Heart left ventricle (tissue), 13 donors: ENCODE results near the gene VDR.

Experiments used
- POLR2A ChIP-seq, 2 donors: fragments of 450-650 bp; IDR thresholded peaks; one replicate each; pipeline ENCODE4 v1.6.1; 2017; ENCODE audit warnings: antibody characterized with exemption in 2 of 2, mild to moderate bottlenecking in 2 of 2, moderate library complexity in 2 of 2
- TF ChIP-seq, protein P1 (sequence below), 12 donors: fragments of 200-600 bp; sonication (generic) in 4 of 12; IDR thresholded peaks; one replicate each; pipeline versions ENCODE4 v1.5.0 to v1.8.0; 2018 to 2022; ENCODE audit warnings: antibody characterized with exemption in 12 of 12, mild to moderate bottlenecking in 5 of 12
- donor health status: ischemic (EF 13 %, LVEDD 7.1; RV severe dilation, severe dysfunction).
- donor health status: DM: no; HTN: yes; CAD: no.
- donor health status: DM: no; HTN: no; CAD: no.
- donor health status: ischemic (EF 25% LVEDD 6.9; RV normal size, moderate dysfunction).
- donor health status: ischemic (EF 25% LVEDD 5.7; RV mildly dilated, moderate dysfunction).
- donor health status: ischemic (EF 35%, LVEDD 5.7; RV mildly dilated, moderate dysfunction).
- donor health status: nonischemic (EF 11% LVEDD 7.7; RV severe dilation, severe dysfunction).
- donor health status: DM: yes; HTN: yes; CAD: no.
- donor health status: PGD.
- donor health status: ischemic (EF 29% LVEDD 5.4; RV normal size, mild dysfunction).
- donor health status: nonischemic (EF 23%, LVEDD 6.1; RV moderate dilation, normal function).

DNA sequence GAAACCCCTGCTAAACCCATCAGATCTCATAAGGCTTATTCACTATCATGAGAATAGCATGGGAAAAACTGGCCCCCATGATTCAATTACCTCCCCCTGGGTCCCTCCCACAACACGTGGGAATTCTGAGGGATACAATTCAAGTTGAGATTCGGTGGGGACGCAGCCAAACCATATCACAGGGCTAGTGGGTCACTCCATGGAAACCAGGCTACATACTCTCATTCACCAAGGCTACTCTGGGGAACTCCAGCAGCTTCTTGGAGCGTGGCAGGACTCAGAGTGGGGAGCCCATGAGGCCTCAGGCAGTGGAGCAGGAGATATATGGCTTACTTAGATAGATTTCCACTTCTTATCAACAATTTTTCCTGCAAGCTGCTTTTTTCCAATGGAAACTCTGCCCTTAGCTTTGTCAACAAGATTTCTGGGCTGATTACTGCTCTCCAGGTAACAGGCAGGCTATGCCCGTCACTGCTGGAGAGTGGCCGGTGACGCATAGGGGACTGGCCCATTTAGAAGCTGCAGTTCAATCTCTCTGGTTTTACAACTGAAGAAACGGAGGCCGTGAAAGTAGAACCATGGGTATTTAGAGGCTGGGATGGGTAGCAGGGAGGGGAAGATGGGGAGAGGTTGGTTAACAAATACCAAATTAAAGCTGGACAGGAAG is 16.5 kb downstream of the VDR start:
- TF ChIP-seq POLR2A (IDR thresholded peaks at IDR 0.05) = no peak
- TF ChIP-seq, protein P1, sequence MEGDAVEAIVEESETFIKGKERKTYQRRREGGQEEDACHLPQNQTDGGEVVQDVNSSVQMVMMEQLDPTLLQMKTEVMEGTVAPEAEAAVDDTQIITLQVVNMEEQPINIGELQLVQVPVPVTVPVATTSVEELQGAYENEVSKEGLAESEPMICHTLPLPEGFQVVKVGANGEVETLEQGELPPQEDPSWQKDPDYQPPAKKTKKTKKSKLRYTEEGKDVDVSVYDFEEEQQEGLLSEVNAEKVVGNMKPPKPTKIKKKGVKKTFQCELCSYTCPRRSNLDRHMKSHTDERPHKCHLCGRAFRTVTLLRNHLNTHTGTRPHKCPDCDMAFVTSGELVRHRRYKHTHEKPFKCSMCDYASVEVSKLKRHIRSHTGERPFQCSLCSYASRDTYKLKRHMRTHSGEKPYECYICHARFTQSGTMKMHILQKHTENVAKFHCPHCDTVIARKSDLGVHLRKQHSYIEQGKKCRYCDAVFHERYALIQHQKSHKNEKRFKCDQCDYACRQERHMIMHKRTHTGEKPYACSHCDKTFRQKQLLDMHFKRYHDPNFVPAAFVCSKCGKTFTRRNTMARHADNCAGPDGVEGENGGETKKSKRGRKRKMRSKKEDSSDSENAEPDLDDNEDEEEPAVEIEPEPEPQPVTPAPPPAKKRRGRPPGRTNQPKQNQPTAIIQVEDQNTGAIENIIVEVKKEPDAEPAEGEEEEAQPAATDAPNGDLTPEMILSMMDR (IDR thresholded peaks at IDR 0.05) = no peak
